ENCODE results near the gene EFNA2. TPM values are rescaled to one million over a fixed set of nuclear protein-coding genes. Genes with fewer than 3 reads are reported as not detected.

EFNA2 gene
- total RNA-seq, 1 donor from 2014 or later = not detected

DNA sequence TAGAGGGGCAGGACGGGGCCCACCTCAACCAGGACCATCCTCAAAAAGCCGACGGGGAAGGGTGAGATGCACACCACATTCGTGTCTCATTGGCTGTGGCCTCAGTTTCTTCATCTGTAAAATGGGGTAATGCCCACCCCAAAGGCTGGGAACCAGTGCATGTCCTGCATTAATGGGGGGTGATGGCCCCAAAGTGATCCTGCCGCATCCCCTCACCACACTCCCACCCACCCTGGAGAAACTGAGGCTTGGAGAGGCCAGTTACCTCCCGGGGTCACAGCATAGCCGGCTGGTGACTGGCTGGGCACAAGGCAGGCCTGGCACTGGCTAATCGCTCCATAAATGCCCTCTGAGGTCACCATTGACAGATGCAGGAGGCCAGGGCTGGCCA, 37.9 kb upstream of the EFNA2 start:
- Histone ChIP-seq H3K4me3 (peak overlapping the region; percentile 79 to 85), H3K36me3 (no peaks in the 10 kb centered on the region), H3K27ac (peak overlapping the region; percentile 100), H3K9me3 (no peaks in the 10 kb centered on the region), H3K4me1 (peaks cover 62% of the 10 kb centered on the region), H3K27me3 (no peaks in the 10 kb centered on the region)
- intact Hi-C loops (cut with DNase I) = loop anchor here (1.0 to 10.0 kb wide), 3 partner anchors 20 to 323 kb away; partner anchors contain the start of genes ARID3A, RNU6-2 and TMEM259
- TF ChIP-seq POLR2A (IDR thresholded peaks at IDR 0.05) = no peak
- TF ChIP-seq, protein P1, sequence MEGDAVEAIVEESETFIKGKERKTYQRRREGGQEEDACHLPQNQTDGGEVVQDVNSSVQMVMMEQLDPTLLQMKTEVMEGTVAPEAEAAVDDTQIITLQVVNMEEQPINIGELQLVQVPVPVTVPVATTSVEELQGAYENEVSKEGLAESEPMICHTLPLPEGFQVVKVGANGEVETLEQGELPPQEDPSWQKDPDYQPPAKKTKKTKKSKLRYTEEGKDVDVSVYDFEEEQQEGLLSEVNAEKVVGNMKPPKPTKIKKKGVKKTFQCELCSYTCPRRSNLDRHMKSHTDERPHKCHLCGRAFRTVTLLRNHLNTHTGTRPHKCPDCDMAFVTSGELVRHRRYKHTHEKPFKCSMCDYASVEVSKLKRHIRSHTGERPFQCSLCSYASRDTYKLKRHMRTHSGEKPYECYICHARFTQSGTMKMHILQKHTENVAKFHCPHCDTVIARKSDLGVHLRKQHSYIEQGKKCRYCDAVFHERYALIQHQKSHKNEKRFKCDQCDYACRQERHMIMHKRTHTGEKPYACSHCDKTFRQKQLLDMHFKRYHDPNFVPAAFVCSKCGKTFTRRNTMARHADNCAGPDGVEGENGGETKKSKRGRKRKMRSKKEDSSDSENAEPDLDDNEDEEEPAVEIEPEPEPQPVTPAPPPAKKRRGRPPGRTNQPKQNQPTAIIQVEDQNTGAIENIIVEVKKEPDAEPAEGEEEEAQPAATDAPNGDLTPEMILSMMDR (IDR thresholded peaks at IDR 0.05) = no peak
- no peak for TF ChIP-seq POLR2AphosphoS5 (IDR thresholded peaks at IDR 0.05; ENCODE audit: insufficient read depth in 1 of 2, low read depth in 1 of 2)
- no peak for DNase-seq (ENCODE audit: extremely low spot score in 2 of 2)

DNA sequence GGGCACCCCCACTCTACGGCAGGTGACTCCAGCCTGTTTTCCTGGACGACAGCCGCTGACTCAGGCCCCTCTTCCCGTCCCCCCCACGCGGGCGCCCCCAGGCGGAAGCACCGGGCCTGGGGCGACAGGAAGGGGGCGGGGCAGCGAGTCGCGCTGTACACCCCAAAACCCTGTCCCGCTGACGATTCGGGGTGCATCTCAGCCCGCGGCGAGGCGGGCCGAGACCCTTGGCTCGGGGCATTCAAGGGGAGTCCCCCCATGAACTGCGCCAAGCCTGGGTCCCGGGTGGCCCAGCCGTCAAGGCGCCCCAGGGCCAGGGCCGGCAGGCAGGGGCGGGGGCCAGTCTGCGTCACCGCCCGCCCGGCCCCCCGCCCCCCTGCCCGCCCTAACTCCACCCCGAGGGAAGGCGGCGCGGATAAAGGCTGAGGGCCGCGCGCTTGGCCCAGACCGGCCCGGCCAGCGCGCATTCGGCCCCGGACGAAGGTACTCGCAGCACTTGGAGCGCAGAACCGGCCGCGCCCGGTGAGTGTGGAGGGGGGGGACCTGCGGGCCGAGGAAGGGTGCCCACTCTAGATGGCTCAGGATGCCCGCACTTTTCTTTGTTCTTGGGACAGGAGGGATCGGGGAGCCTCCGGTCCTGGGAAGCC, 37.4 kb upstream of the EFNA2 start, which contains the start of gene MIDN:
TSS of gene MIDN (plus strand) at position 445 of the 647 bp plus-strand sequence. CDS start 1,714 bp downstream, outside the sequence.
- TF ChIP-seq POLR2AphosphoS5 (IDR thresholded peaks at IDR 0.05; ENCODE audit: insufficient read depth in 1 of 2, low read depth in 1 of 2) (peak; percentile 28 to 88), POLR2A (IDR thresholded peaks at IDR 0.05) (peak in 1 of 2 donors; percentile 89)
- TF ChIP-seq, protein P1 (IDR thresholded peaks at IDR 0.05) = peak in 1 of 3 experiments; percentile 9
- Histone ChIP-seq H3K36me3 (no peaks in the 10 kb centered on the region), H3K4me1 (peaks cover 58% of the 10 kb centered on the region), H3K27ac (peak within 1 kb of the TSS; percentile 100), H3K4me3 (peak within 1 kb of the TSS; percentile 79 to 85), H3K9me3 (no peaks in the 10 kb centered on the region), H3K27me3 (no peaks in the 10 kb centered on the region)
- intact Hi-C loops (cut with DNase I) = loop anchor here (1.0 to 10.0 kb wide), 3 partner anchors 19 to 323 kb away; partner anchors contain the start of genes ARID3A, RNU6-2 and TMEM259
- no peak for DNase-seq (ENCODE audit: extremely low spot score in 2 of 2)

DNA sequence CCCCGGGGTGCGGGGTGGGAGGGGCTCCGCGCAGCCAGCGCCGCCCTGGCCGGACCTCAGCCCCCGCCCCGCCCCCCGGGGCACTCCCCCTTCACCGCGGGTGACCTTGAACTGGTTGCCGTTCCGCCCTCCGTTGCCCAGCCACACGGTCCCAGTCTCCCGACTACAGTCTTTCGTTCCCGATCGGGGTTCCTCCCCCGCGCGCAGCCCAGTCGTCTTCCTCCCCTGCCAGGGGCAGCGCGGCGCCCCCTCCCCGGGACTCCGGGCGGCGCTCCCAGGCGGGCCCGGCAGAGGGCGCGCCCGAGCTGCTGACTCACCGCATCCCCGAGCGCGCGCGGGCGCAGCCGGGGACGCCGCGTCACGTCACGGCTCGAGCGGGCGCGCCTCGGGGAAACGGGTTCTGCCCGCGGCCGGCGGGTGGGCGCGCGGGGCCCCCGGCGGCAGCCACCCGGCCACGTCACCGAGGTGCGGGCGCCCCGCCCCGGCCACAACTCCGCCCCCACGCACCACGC, 36.8 kb upstream of the EFNA2 start:
- H3K27ac ChIP-seq = peak overlapping the region; percentile 100
- TF ChIP-seq, protein P1 (IDR thresholded peaks at IDR 0.05) = peak; percentile 71 to 94 (median 73)
- TF ChIP-seq POLR2A (IDR thresholded peaks at IDR 0.05) = no peak
- no peaks in the 10 kb centered on the region for H3K27me3 ChIP-seq
- no peak for DNase-seq (ENCODE audit: extremely low spot score in 2 of 2)
- intact Hi-C loops (cut with DNase I) = loop anchor here (1.0 to 10.0 kb wide), 3 partner anchors 18 to 324 kb away; partner anchors contain the start of genes ARID3A, RNU6-2 and TMEM259
- H3K4me3 ChIP-seq = peak overlapping the region; percentile 79 to 85
- peaks cover 58% of the 10 kb centered on the region for H3K4me1 ChIP-seq
- no peaks in the 10 kb centered on the region for H3K9me3 ChIP-seq
- peaks cover 0 to 1% of the 10 kb centered on the region in 2 donors for H3K36me3 ChIP-seq

- Histone ChIP-seq H3K27ac (peak overlapping the region; percentile 100), H3K9me3 (no peaks in the 10 kb centered on the region), H3K36me3 (peaks cover 0 to 7% of the 10 kb centered on the region in 2 donors), H3K4me1 (peaks cover 58% of the 10 kb centered on the region), H3K27me3 (no peaks in the 10 kb centered on the region), H3K4me3 (peak overlapping the region; percentile 79 to 85)
- TF ChIP-seq POLR2A (IDR thresholded peaks at IDR 0.05) = peak; percentile 37 to 98
- TF ChIP-seq, protein P1 (IDR thresholded peaks at IDR 0.05) = no peak
- TF ChIP-seq POLR2AphosphoS5 (IDR thresholded peaks at IDR 0.05; ENCODE audit: insufficient read depth in 1 of 2, low read depth in 1 of 2) = peak; percentile 25 to 86
- intact Hi-C loops (cut with DNase I) = loop anchor here (5.0 to 10.0 kb wide), 2 partner anchors 227 to 325 kb away; partner anchors contain the start of genes ARID3A, RNU6-2 and TMEM259
- DNase-seq (ENCODE audit: extremely low spot score in 2 of 2) = no peak
Observed at GRCh38 chr19:1249298-1249989, 36.2 kb upstream of the EFNA2 start.

Data from vagina (tissue), 2 donors.